ENCODE measurements around the gene PITPNB. TPM values are rescaled to one million over a fixed set of nuclear protein-coding genes. Genes with fewer than 3 reads are reported as not detected.

Gene PITPNB
- total RNA-seq, 2 experiments from 2014 or later: 109 to 124 TPM

DNA sequence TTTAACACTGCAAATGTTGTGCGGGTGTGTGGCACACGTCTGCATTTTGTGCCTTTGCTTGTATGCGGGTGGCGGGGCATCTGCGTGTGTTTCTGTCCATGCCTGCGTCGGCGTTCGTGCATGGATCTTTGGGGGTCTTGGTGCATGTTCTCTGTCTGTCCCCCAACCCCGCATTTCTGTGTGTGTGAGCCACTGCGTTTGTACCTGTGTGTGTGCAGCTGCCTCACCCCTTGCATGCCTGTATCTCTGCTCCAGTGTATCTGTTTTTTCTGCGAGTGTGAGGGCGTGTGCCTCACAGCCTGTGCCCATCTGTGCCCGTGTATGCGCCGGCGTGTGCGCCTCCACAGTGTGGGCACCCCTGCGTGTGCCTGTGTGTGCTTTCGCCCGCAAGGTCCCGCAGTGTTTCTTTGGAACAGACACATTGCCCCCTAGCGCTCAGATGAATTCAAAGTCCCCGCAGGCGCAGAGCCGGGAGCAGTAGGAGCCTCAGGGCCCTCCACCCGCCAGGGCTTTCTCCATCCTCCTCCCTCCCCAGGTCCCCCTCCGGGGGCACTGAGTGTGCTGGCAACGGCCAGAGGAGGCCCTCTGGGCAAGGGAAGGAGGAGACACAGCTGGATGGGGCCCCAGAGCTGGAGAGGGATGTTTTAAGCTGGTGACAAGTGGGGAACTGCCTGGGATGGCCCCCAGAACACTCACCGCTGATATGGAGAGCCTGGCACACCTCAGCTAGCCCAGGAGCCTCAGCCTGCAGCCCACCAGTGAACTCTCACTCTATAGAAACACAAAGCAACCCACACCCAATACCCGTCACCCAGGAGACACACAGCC is 114.4 kb downstream of the PITPNB start:
- Mint-ChIP-seq H3K4me3 (no peak overlapping the region), H3K4me1 (peaks cover 10% of the 10 kb centered on the region), H3K27ac (no peak overlapping the region), H3K27me3 (peaks cover 43% of the 10 kb centered on the region), H3K36me3 (no peaks in the 10 kb centered on the region), H3K9me3 (no peaks in the 10 kb centered on the region)
- peak; percentile 47 for DNase-seq

DNA sequence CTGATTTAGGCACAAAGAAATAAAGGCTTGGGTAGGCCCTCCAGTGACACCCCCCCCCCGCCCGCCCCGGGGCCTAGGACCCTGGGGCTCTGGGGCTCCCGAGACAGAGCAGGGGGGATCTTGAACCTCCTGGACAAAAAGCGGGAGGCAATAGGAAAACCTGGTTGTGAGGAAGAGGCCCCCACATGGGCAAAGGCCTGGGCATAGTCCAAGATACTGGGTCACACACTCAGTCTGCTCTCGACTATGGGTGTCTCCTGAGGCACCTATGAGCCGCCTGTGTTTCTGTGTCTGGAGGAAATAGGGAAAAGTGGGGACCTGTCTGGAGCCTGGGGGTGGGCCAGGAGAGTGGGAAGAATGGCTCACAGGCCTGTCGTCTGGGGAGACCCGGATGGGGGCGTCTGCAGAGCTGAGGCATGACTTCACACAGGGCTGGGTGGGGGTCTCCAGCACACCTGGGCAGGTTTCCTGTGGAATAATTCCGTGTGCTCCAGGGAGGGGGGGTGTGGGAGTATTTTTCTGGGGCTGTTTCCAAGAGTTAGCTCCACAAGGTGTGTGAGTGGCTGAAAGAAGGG is 115.1 kb downstream of the PITPNB start:
- Mint-ChIP-seq H3K36me3 (no peaks in the 10 kb centered on the region), H3K4me1 (peaks cover 10% of the 10 kb centered on the region), H3K27ac (no peak overlapping the region), H3K9me3 (no peaks in the 10 kb centered on the region), H3K4me3 (no peak overlapping the region), H3K27me3 (peaks cover 40% of the 10 kb centered on the region)
- DNase-seq: no peak

DNA sequence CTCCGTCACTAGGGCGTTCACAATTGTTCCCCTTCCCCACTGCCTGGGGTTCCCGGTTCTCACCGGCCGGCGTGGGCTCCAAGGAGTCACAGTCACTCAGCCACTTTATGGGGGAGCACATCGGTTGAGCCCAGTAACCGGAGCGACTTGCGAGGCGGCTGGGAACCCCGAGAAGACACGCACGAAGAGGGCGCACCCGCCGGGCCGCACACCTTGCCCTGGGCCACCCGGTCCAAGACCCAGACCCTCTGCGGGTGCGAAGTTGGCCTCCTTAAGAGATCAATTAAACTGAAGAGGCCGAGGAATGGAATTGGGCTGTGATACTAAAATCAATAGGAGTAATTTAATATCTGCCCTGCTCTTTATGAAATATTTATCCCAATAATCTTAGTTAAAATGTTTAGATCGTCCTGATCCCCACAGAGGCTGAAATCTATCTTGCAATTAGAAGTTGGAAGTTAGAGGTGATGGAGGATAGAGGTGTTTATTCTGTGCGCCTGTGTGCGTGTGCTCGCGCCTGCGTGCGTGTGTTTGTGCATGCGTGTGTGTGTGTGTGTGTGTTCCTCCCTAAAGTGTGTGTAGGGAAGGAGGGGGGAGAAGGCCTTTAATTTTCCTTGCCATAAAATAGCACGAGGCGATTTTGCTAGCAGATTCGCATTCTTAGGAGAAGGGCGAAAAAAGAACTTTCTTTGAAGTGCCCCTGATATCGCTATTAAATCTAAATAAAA is 116.5 kb downstream of the PITPNB start:
- Mint-ChIP-seq H3K27me3 (peaks cover 39% of the 10 kb centered on the region), H3K4me3 (peak overlapping the region; percentile 75), H3K9me3 (no peaks in the 10 kb centered on the region), H3K36me3 (no peaks in the 10 kb centered on the region), H3K27ac (no peak overlapping the region), H3K4me1 (peaks cover 10% of the 10 kb centered on the region)
- no peak for DNase-seq

Other genes with a start within 250 kb of the PITPNB start
- gene MN1, start 117.5 kb downstream of the PITPNB start, total RNA-seq: under 1 TPM; 0.06 TPM